K562 (cell line): Measurements from ENCODE around the gene OR10A3. TPM values are rescaled to one million over a fixed set of nuclear protein-coding genes. Genes with fewer than 3 reads are reported as not detected.

Source experiments
- ARHGAP35 ChIP-seq: fragments of 450-650 bp; IDR thresholded peaks from 2 replicates; pipeline ENCODE4 v1.6.1; 2018; ENCODE audit not compliant: partially characterized antibody
- E2F5 ChIP-seq: sonication (generic); formaldehyde crosslinking; IDR thresholded peaks from 2 replicates; pipeline ENCODE4 v1.8.0; 2022; ENCODE audit warnings: mild to moderate bottlenecking, missing genetic modification reagents
- FOXP4 ChIP-seq: sonication (generic); formaldehyde crosslinking; IDR thresholded peaks from 2 replicates; pipeline ENCODE4 v1.8.0; 2022; ENCODE audit warnings: mild to moderate bottlenecking, missing genetic modification reagents, borderline replicate concordance
- KDM2B ChIP-seq: fragments of 250-450 bp; sonication (Bioruptor Pico); IDR thresholded peaks from 2 replicates; pipeline ENCODE4 v1.8.0; 2021; ENCODE audit warnings: mild to moderate bottlenecking, moderate library complexity
- MAFG ChIP-seq: fragments of 450-650 bp; conservative IDR thresholded peaks from 2 replicates; pipeline ENCODE4 v1.6.1; 2016; ENCODE audit warnings: missing genetic modification characterization, missing compliant biosample characterization
- MCM5 ChIP-seq: fragments of 450-650 bp; IDR thresholded peaks from 2 replicates; pipeline ENCODE4 v1.6.1; 2016; ENCODE audit warnings: low read depth
- NFIC ChIP-seq: fragments of 450-650 bp; IDR thresholded peaks from 2 replicates; pipeline ENCODE4 v1.6.1; 2017; ENCODE audit warnings: mild to moderate bottlenecking, inconsistent platforms
- PCBP1 ChIP-seq: fragments of 200-400 bp; formaldehyde crosslinking; IDR thresholded peaks from 2 replicates; pipeline ENCODE4 v1.6.1; 2018; ENCODE audit warnings: mild to moderate bottlenecking, low read depth, low read length; ENCODE audit not compliant: poor library complexity, severe bottlenecking
- PHF8 ChIP-seq: fragments of 200-600 bp; sonication (generic); IDR thresholded peaks from 2 replicates; pipeline ENCODE4 v1.6.1; 2012; ENCODE audit warnings: mixed run types, mild to moderate bottlenecking, inconsistent platforms, low read length, moderate library complexity, borderline replicate concordance
- PPARD ChIP-seq: fragments of 250-450 bp; sonication (Bioruptor Pico); IDR thresholded peaks from 2 replicates; pipeline ENCODE4 v1.8.0; 2022; ENCODE audit warnings: inconsistent platforms, mild to moderate bottlenecking, moderate library complexity
- PTTG1 ChIP-seq: fragments of 450-650 bp; IDR thresholded peaks from 2 replicates; pipeline ENCODE4 v1.6.1; 2016; ENCODE audit warnings: low read depth, mild to moderate bottlenecking, missing genetic modification characterization, missing compliant biosample characterization
- RBBP5 ChIP-seq: fragments of 200-600 bp; sonication (generic); IDR thresholded peaks from 2 replicates; pipeline ENCODE4 v1.6.1; 2012; ENCODE audit warnings: borderline replicate concordance, mild to moderate bottlenecking, low read length, control low read depth, inconsistent platforms; ENCODE audit not compliant: insufficient read depth, poor library complexity, severe bottlenecking
- RBM34 ChIP-seq: fragments of 200-400 bp; formaldehyde crosslinking; IDR thresholded peaks from 2 replicates; pipeline ENCODE4 v1.6.1; 2018; ENCODE audit warnings: low read length, borderline replicate concordance; ENCODE audit not compliant: insufficient read depth
- RNF2 ChIP-seq: sonication (generic); IDR thresholded peaks from 2 replicates; pipeline ENCODE4 v1.6.1; 2016
- SETDB1 ChIP-seq: IDR thresholded peaks from one replicate; pipeline ENCODE4 v1.6.1; 2012; ENCODE audit warnings: low read length, control low read depth, inconsistent platforms
- TRIM28 ChIP-seq: fragments of 450-650 bp; IDR thresholded peaks from 2 replicates; pipeline ENCODE4 v1.6.1; 2017
- ZFP30 ChIP-seq: fragments of 250-450 bp; sonication (Bioruptor Pico); IDR thresholded peaks from 2 replicates; pipeline ENCODE4 v1.8.0; 2022; ENCODE audit warnings: moderate library complexity, mild to moderate bottlenecking, inconsistent platforms, borderline replicate concordance
- ZKSCAN8 ChIP-seq: fragments of 200-800 bp; sonication (Bioruptor generic); IDR thresholded peaks from 2 replicates; pipeline ENCODE4 v1.6.1; 2016; ENCODE audit warnings: missing genetic modification characterization, missing compliant biosample characterization
- ZNF174 ChIP-seq: fragments of 250-450 bp; sonication (Bioruptor Pico); IDR thresholded peaks from 2 replicates; pipeline ENCODE4 v1.4.0; 2020; ENCODE audit warnings: mild to moderate bottlenecking
- ZNF280B ChIP-seq: fragments of 250-450 bp; sonication (Bioruptor Pico); IDR thresholded peaks from 2 replicates; pipeline ENCODE4 v1.5.1; 2021; ENCODE audit warnings: mild to moderate bottlenecking
- ZNF311 ChIP-seq: fragments of 250-450 bp; sonication (Bioruptor Pico); IDR thresholded peaks from 2 replicates; pipeline ENCODE4 v1.4.0; 2020; ENCODE audit warnings: mild to moderate bottlenecking, moderate library complexity
- polyA plus RNA-seq, 8 experiments: library from polyadenylated mRNA; depleted of rRNA in 4 of 8; stranded (reverse) in 5 of 8; unstranded in 3 of 8; fragments of >200 nt; fragmentation: Nextera tagmentation in 2 of 8; fragmentation: Illumina TruSeq in 1 of 8; extraction: Ambion mirVana in 2 of 8; extraction: Trizol in 1 of 8; gene quantifications; 2 replicates each; pipeline versions ENCODE4 v1.2.1 to v1.2.3, GENCODE V29; 2011 to 2014; ENCODE audit warnings: inconsistent platforms in 1 of 8, missing spikeins in 1 of 8
- total RNA-seq, 7 experiments: library from RNA; depleted of rRNA in 6 of 7; stranded (reverse); fragments of >200 nt in 6 of 7; fragmentation: Illumina TruSeq in 2 of 7; extraction: Trizol in 2 of 7; gene quantifications; 2 replicates each; pipeline versions ENCODE4 v1.2.1 to v1.2.3, GENCODE V29; 2011 to 2021; ENCODE audit warnings: low replicate concordance in 1 of 7

OR10A3 gene
- total and polyA plus RNA-seq, 9 of the 15 experiments (the other 6 are each of a cell fraction or from before 2014, with no cell fraction given) = not detected

GRCh38 chr11:7986768-7987559 is 45.5 kb upstream of the OR10A3 start, which contains the start of gene EIF3F (continued):
- no peak for TF ChIP-seq SETDB1
- TF ChIP-seq RBBP5 = peak; percentile 87
- TF ChIP-seq ZKSCAN8 = no peak
- TF ChIP-seq MAFG (tag) = no peak
- TF ChIP-seq PPARD (CRISPR knock-in tag) = no peak
- no peak for TF ChIP-seq MCM5
- no peak for TF ChIP-seq ZNF280B (CRISPR knock-in tag)
- no peak for TF ChIP-seq PTTG1
- TF ChIP-seq E2F5 (CRISPR knock-in tag) = no peak
- no peak for TF ChIP-seq PCBP1
- peak; percentile 30; the same call in 1 of the 2 replicates for TF ChIP-seq NFIC
- no peak for TF ChIP-seq ZNF174 (CRISPR knock-in tag)
- no peak for TF ChIP-seq FOXP4
- no peak for TF ChIP-seq ZNF311 (CRISPR knock-in tag)
- TF ChIP-seq KDM2B (CRISPR knock-in tag) = no peak
- TF ChIP-seq TRIM28 = peak; percentile 77; the same call in 1 of the 2 replicates
- TF ChIP-seq RBM34 = no peak
- TF ChIP-seq ZFP30 (CRISPR knock-in tag) = no peak
- TF ChIP-seq ARHGAP35 = no peak
- TF ChIP-seq RNF2 = peak; percentile 60; the same call in 1 of the 2 replicates
- TF ChIP-seq PHF8 = peak; percentile 73; the same call in 1 of the 2 replicates
